HCT116 (cell line): ENCODE data around the gene CDCA3.

Source experiments
- ATF3 ChIP-seq: IDR thresholded peaks from 2 replicates; pipeline ENCODE4 v1.6.1; 2012
- POLR2AphosphoS5 ChIP-seq: IDR thresholded peaks from 2 replicates; pipeline ENCODE4 v1.6.1; 2011; ENCODE audit warnings: mild to moderate bottlenecking, low read depth, low read length, moderate library complexity
- TF ChIP-seq, protein P1 (sequence below), 3 experiments: fragments of 200-600 bp in 1 of 3; sonication (generic) in 1 of 3; IDR thresholded peaks in 2 of 3; conservative IDR thresholded peaks in 1 of 3; 2 replicates each; pipeline ENCODE4 v1.5.1; 2012 to 2017; ENCODE audit warnings: low read depth in 2 of 3, low read length in 2 of 3, antibody characterized with exemption in 1 of 3, borderline replicate concordance in 1 of 3, control low read depth in 1 of 3, mild to moderate bottlenecking in 1 of 3, mixed read lengths in 1 of 3, mixed run types in 1 of 3, moderate library complexity in 1 of 3; ENCODE audit not compliant: insufficient read depth in 1 of 3
- TF ChIP-seq, protein P2 (sequence below): IDR thresholded peaks from 2 replicates; pipeline ENCODE4 v1.6.1; 2012; ENCODE audit warnings: low read depth

GRCh38 chr12:6842075-6842474 is 9.0 kb downstream of the CDCA3 start:
- TF ChIP-seq, protein P1, sequence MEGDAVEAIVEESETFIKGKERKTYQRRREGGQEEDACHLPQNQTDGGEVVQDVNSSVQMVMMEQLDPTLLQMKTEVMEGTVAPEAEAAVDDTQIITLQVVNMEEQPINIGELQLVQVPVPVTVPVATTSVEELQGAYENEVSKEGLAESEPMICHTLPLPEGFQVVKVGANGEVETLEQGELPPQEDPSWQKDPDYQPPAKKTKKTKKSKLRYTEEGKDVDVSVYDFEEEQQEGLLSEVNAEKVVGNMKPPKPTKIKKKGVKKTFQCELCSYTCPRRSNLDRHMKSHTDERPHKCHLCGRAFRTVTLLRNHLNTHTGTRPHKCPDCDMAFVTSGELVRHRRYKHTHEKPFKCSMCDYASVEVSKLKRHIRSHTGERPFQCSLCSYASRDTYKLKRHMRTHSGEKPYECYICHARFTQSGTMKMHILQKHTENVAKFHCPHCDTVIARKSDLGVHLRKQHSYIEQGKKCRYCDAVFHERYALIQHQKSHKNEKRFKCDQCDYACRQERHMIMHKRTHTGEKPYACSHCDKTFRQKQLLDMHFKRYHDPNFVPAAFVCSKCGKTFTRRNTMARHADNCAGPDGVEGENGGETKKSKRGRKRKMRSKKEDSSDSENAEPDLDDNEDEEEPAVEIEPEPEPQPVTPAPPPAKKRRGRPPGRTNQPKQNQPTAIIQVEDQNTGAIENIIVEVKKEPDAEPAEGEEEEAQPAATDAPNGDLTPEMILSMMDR (IDR thresholded peaks at IDR 0.05 in 2 of 3, conservative IDR thresholded peaks at IDR 0.05 in 1 of 3; ENCODE audit: borderline replicate concordance in 1 of 3, insufficient read depth in 1 of 3, low read depth in 2 of 3, low read length in 2 of 3): no peak
- TF ChIP-seq, protein P2, sequence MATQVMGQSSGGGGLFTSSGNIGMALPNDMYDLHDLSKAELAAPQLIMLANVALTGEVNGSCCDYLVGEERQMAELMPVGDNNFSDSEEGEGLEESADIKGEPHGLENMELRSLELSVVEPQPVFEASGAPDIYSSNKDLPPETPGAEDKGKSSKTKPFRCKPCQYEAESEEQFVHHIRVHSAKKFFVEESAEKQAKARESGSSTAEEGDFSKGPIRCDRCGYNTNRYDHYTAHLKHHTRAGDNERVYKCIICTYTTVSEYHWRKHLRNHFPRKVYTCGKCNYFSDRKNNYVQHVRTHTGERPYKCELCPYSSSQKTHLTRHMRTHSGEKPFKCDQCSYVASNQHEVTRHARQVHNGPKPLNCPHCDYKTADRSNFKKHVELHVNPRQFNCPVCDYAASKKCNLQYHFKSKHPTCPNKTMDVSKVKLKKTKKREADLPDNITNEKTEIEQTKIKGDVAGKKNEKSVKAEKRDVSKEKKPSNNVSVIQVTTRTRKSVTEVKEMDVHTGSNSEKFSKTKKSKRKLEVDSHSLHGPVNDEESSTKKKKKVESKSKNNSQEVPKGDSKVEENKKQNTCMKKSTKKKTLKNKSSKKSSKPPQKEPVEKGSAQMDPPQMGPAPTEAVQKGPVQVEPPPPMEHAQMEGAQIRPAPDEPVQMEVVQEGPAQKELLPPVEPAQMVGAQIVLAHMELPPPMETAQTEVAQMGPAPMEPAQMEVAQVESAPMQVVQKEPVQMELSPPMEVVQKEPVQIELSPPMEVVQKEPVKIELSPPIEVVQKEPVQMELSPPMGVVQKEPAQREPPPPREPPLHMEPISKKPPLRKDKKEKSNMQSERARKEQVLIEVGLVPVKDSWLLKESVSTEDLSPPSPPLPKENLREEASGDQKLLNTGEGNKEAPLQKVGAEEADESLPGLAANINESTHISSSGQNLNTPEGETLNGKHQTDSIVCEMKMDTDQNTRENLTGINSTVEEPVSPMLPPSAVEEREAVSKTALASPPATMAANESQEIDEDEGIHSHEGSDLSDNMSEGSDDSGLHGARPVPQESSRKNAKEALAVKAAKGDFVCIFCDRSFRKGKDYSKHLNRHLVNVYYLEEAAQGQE: no peak
- TF ChIP-seq POLR2AphosphoS5 (no peak), ATF3 (no peak)
